Keratinocyte (primary cell): ENCODE measurements around the gene SDK1. TPM values are rescaled to one million over a fixed set of nuclear protein-coding genes. Genes with fewer than 3 reads are reported as not detected.

Source experiments
- DNase-seq: peaks from one replicate; pipeline ENCODE4 v3.0.0-alpha.2; 2011; ENCODE audit warnings: low read depth, missing footprints, low spot score
- FAIRE-seq: peaks from 2 replicates; lab custom pipeline; 2011; peaks lifted over from hg19 to GRCh38; lab: Jason Lieb, UNC
- H2AFZ ChIP-seq: 2 replicates; pipeline ENCODE4 v1.6.0; 2012; ENCODE audit warnings: low read length, control low read depth, inconsistent platforms; ENCODE audit not compliant: control insufficient read depth
- H3K27ac ChIP-seq: 2 replicates; pipeline ENCODE4 v1.5.1; 2011; ENCODE audit warnings: low read length; ENCODE audit not compliant: control insufficient read depth, insufficient read depth
- H3K27me3 ChIP-seq: 3 replicates; pipeline ENCODE4 v1.6.0; 2011; ENCODE audit warnings: low read length; ENCODE audit not compliant: control insufficient read depth, insufficient read depth; ENCODE audit errors: extremely low read depth
- H3K36me3 ChIP-seq, 2 experiments: 2 replicates in 1 of 2; 3 replicates in 1 of 2; pipeline ENCODE4 v1.5.1; 2011; ENCODE audit warnings: low read length in 2 of 2, mild to moderate bottlenecking in 1 of 2; ENCODE audit not compliant: control insufficient read depth in 2 of 2, insufficient read depth in 2 of 2; ENCODE audit errors: extremely low read depth in 1 of 2
- H3K4me1 ChIP-seq: 3 replicates; pipeline ENCODE4 v1.5.1; 2011; ENCODE audit warnings: low read length; ENCODE audit not compliant: control insufficient read depth, insufficient read depth; ENCODE audit errors: extremely low read depth
- H3K4me2 ChIP-seq: 3 replicates; pipeline ENCODE4 v1.6.0; 2011; ENCODE audit warnings: low read depth, low read length; ENCODE audit not compliant: control insufficient read depth, insufficient read depth; ENCODE audit errors: extremely low read depth
- H3K4me3 ChIP-seq, 3 experiments: fragments of 200-600 bp in 1 of 3; sonication (generic) in 1 of 3; 2 replicates in 2 of 3; 3 replicates in 1 of 3; pipeline ENCODE4 v1.5.1; 2011 to 2016; ENCODE audit warnings: low read length in 3 of 3, mild to moderate bottlenecking in 3 of 3, control low read depth in 2 of 3, inconsistent platforms in 1 of 3, low read depth in 1 of 3, mixed read lengths in 1 of 3, mixed run types in 1 of 3, moderate library complexity in 1 of 3; ENCODE audit not compliant: control insufficient read depth in 2 of 3, insufficient read depth in 2 of 3; ENCODE audit errors: extremely low read depth in 1 of 3
- H3K79me2 ChIP-seq: 2 replicates; pipeline ENCODE4 v1.6.0; 2012; ENCODE audit warnings: low read length; ENCODE audit not compliant: control insufficient read depth, insufficient read depth
- H3K9ac ChIP-seq: 3 replicates; pipeline ENCODE4 v1.6.0; 2011; ENCODE audit warnings: low read length; ENCODE audit not compliant: control insufficient read depth, insufficient read depth; ENCODE audit errors: extremely low read depth
- H3K9me1 ChIP-seq: 3 replicates; pipeline ENCODE4 v1.6.0; 2011; ENCODE audit warnings: low read length; ENCODE audit not compliant: control insufficient read depth, insufficient read depth; ENCODE audit errors: extremely low read depth
- H3K9me3 ChIP-seq: 2 replicates; pipeline ENCODE4 v1.5.1; 2012; ENCODE audit warnings: low read depth, low read length; ENCODE audit not compliant: control insufficient read depth
- H4K20me1 ChIP-seq: 3 replicates; pipeline ENCODE4 v1.6.0; 2011; ENCODE audit warnings: low read length; ENCODE audit not compliant: control insufficient read depth, insufficient read depth; ENCODE audit errors: extremely low read depth
- EZH2 ChIP-seq: IDR thresholded peaks from one replicate; pipeline ENCODE4 v1.6.1; 2012; ENCODE audit warnings: inconsistent platforms, mild to moderate bottlenecking, low read length, moderate library complexity
- dilution Hi-C: fragments of 300-500 bp; cut with MboI; formaldehyde crosslinking; loops from one replicate; pipeline ENCODE4 v1.7.0; 2020; ENCODE audit warnings: low sequenced_read_pairs; ENCODE audit not compliant: extremely low pct_ligation_motif_present
- polyA plus RNA-seq, 5 experiments: library from polyadenylated mRNA; depleted of rRNA in 3 of 5; stranded (reverse) in 3 of 5; stranded (forward) in 1 of 5; unstranded in 1 of 5; fragments of >200 nt; gene quantifications; 1 replicate in 1 of 5; 2 replicates in 3 of 5; 3 replicates in 1 of 5; pipeline versions ENCODE4 v1.2.1 to v1.2.3, GENCODE V29; 2011 to 2012; ENCODE audit warnings: missing spikeins in 2 of 5, low read depth in 1 of 5, low replicate concordance in 1 of 5
- TF ChIP-seq, protein P1 (sequence below), 3 experiments: IDR thresholded peaks in 1 of 3; conservative IDR thresholded peaks in 1 of 3; optimal IDR thresholded peaks in 1 of 3; 2 replicates in 2 of 3; 3 replicates in 1 of 3; pipeline versions ENCODE3 to v1.5.1; 2011; ENCODE audit warnings: low read length in 3 of 3, mild to moderate bottlenecking in 3 of 3, moderate library complexity in 2 of 3, control low read depth in 1 of 3, inconsistent platforms in 1 of 3; ENCODE audit not compliant: insufficient read depth in 2 of 3; ENCODE audit errors: extremely low read depth in 1 of 3

SDK1 gene
- polyA plus RNA-seq, 1 donor (not counting 4 experiments of a cell fraction or from before 2014, with no cell fraction given): 0.66 TPM

DNA sequence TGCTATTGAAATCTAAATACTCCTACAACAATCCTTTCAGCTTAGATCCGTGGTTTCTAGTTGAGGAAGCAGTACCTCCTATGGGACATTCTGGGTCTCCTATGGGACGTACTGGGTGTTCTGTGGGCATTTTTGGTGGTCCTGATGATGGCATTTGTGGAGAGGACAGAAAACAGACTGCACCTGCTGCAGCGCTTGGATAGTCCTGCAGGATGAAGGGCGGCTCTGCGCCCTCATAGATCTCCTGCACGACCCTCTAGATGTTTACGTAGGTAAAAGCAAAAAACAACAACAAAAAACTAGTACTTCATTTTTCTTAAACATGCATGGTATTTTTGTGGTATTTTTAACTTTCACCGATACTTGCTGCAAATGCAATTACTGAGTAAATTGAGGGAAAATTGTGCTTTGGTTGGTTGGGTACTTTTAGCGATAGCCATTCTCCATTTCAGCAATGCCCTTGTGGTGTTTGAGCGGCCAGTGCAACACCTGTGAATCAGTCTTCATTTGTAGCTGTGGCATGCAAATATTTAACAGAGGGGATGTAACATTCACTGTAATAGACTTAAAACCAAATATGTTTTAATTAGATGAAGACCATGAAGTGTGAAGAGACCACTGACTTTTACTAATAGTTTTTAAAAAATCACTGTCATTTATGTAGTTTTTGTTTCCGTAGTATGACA, 461.2 kb downstream of the SDK1 start:
- no peaks in the 10 kb centered on the region for H3K9me1 ChIP-seq
- H3K9me3 ChIP-seq: no peaks in the 10 kb centered on the region
- no peak overlapping the region for H3K4me2 ChIP-seq
- DNase-seq: no peak
- H3K36me3 ChIP-seq: no peaks in the 10 kb centered on the region
- no peak overlapping the region for H3K4me3 ChIP-seq
- H2AFZ ChIP-seq: no peak overlapping the region
- dilution Hi-C loops: no loop called here
- no peak for FAIRE-seq
- H3K4me1 ChIP-seq: no peaks in the 10 kb centered on the region
- H3K79me2 ChIP-seq: no peaks in the 10 kb centered on the region
- no peak for TF ChIP-seq EZH2
- TF ChIP-seq, protein P1, sequence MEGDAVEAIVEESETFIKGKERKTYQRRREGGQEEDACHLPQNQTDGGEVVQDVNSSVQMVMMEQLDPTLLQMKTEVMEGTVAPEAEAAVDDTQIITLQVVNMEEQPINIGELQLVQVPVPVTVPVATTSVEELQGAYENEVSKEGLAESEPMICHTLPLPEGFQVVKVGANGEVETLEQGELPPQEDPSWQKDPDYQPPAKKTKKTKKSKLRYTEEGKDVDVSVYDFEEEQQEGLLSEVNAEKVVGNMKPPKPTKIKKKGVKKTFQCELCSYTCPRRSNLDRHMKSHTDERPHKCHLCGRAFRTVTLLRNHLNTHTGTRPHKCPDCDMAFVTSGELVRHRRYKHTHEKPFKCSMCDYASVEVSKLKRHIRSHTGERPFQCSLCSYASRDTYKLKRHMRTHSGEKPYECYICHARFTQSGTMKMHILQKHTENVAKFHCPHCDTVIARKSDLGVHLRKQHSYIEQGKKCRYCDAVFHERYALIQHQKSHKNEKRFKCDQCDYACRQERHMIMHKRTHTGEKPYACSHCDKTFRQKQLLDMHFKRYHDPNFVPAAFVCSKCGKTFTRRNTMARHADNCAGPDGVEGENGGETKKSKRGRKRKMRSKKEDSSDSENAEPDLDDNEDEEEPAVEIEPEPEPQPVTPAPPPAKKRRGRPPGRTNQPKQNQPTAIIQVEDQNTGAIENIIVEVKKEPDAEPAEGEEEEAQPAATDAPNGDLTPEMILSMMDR (optimal IDR thresholded peaks at IDR 0.05 in 1 of 3, IDR thresholded peaks at IDR 0.05 in 1 of 3, conservative IDR thresholded peaks at IDR 0.05 in 1 of 3; ENCODE audit: extremely low read depth in 1 of 3, insufficient read depth in 2 of 3, low read length in 3 of 3): no peak
- no peaks in the 10 kb centered on the region for H3K27me3 ChIP-seq
- no peak overlapping the region for H3K9ac ChIP-seq
- H3K27ac ChIP-seq: no peak overlapping the region
- no peaks in the 10 kb centered on the region for H4K20me1 ChIP-seq

DNA sequence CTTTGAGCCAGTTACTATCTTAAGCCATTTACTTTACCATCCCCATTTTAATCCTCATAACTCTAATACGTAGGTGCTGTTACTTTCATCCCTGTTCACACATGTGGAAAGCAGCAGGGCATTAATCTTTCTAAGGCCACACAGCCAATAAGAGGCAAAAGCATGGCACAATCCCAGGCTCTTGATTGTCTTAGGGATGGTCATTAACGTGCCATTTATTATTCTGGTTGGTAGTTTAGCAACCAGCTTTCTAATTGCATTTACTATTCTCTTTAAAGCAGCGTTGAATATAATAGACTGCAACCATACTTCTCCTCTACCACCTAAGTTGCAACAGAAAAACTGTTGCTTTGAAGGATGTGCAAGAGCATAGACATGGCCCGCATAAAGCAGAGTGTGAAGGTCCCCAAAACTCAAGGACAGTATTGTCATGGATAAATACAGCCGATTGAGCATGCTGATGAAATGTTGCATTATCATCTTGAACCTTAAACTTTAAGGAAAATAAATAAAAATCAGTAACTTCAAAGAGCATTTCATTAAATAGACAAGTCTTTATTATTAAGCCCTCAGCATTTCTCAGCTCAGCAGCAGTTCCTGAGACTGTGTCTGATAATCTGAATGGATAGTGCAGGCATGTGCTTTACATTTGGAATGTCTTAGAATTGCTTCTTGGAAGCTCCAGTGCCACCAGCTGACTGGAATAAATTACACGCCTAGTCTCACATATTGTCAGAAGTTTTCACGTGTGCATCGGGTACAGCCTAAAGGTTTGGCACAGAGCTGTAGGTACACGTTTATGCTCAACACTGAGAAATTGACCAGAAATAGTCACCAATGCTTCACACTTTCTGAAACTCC, 467.1 kb downstream of the SDK1 start:
- DNase-seq (no peak), FAIRE-seq (no peak)
- H3K9me3 ChIP-seq: no peaks in the 10 kb centered on the region
- H3K27me3 ChIP-seq: no peaks in the 10 kb centered on the region
- H3K9me1 ChIP-seq: no peaks in the 10 kb centered on the region
- no peaks in the 10 kb centered on the region for H3K36me3 ChIP-seq
- no peak overlapping the region for H2AFZ ChIP-seq
- TF ChIP-seq EZH2: no peak
- TF ChIP-seq, protein P1 (optimal IDR thresholded peaks at IDR 0.05 in 1 of 3, IDR thresholded peaks at IDR 0.05 in 1 of 3, conservative IDR thresholded peaks at IDR 0.05 in 1 of 3; ENCODE audit: extremely low read depth in 1 of 3, insufficient read depth in 2 of 3, low read length in 3 of 3): no peak
- dilution Hi-C loops: no loop called here
- no peak overlapping the region for H3K4me3 ChIP-seq
- no peak overlapping the region for H3K27ac ChIP-seq
- no peaks in the 10 kb centered on the region for H3K4me1 ChIP-seq
- H3K79me2 ChIP-seq: no peaks in the 10 kb centered on the region
- H3K4me2 ChIP-seq: no peak overlapping the region
- H3K9ac ChIP-seq: no peak overlapping the region
- H4K20me1 ChIP-seq: no peaks in the 10 kb centered on the region
